Stimulated activated CD4-positive, alpha-beta T cell treated with anti-CD3 and anti-CD28 coated beads, Interleukin-4, amount 100 ng/mL, for 24 hours (primary cell): ENCODE results near the gene C22orf23.
"Not testable (repeated sequence)": the region's sequence is repeated elsewhere in the genome, so short reads cannot be mapped to it uniquely, and the experiment has no call there.

Source experiments
- DNase-seq: peaks from one replicate; pipeline ENCODE4 v3.0.0-alpha.2; 2020

C22orf23 gene

DNA sequence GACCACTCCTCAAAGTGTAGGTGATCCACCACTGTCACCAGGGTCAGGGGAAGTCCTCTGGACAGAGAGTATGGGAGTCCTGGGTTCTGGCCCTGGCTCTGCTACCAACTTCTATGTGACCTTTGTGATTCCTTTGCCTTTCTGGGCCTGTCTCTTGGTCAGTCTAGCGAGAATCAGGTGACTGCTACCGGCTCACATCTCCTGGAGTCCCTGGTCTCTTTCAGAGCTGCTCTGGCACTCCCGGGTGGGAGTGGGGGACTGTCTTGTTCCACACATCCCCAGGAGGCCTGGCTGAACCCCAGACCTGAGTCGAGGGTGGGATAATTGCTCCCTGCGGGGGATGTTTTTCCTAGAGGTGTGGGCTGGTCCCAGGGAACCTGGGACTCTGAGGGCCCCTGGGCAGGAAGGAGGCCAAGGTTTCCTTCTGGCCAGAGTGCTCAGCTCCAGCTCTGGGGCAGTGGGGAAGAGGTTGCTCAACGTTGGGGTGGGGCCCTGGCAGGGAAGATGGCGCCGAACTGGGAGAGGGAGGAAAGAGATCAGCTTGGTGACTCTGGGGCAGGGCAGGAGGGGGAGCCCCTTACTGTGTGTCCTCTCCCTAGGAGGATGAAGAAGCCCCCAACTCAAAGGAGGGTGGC, 28.9 kb upstream of the C22orf23 start:
- no peak for DNase-seq

DNA sequence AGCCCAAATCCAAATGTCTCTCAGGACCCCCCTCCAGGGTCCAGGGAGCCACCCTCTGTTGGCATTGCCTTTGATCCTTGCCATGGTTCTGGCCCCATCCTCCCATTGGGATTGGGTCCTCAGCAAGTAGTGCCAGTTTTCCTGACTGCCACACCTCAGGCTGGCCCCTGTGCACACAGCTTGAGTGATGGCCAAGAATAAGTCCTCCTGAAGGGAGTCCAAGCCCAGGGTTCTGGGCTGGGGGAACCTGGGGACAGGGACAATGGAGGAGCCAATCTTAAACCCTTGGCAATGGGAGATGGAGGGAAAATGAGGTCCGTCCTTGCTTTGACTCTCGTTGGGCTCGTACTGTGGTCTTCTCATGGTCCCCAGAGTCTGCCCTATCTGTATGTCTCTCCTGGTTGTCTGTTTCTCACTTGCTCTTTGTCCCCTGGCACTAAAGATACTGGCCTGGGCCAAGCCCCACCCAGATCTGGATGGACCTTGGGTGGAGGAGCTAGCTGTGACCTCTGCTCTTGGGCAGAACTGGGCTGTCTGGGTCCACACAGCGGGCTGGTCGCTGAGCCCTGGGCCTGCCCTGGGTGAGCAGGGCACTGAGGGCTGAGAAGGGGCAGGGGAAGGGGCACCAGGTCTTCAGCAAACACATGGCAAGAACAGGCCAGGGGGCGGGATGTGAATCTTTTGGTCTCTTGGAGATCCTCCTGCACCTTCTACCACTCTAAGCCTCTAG, 28.0 kb upstream of the C22orf23 start:
- DNase-seq = no peak

DNA sequence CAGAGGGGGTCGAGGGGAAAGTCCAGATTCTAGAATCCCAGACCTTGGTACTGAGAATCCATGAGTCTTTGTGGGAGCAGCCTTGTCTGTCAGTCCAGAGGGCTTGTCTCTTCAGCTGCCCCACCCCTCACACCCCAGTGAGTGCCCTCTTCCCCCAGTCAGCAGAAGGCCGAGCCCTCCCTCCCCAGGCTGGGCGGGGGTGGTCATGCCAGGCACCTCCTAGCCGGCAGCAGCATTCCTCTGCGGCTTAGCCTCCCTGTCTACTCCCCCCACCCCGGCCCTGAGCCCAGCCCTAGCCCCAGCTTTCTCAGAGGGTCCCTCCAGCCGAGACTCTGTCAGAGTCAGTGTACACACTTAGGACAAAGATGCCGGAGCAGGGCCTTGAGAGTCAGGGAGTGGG, 26.4 kb upstream of the C22orf23 start:
- DNase-seq = no peak

DNA sequence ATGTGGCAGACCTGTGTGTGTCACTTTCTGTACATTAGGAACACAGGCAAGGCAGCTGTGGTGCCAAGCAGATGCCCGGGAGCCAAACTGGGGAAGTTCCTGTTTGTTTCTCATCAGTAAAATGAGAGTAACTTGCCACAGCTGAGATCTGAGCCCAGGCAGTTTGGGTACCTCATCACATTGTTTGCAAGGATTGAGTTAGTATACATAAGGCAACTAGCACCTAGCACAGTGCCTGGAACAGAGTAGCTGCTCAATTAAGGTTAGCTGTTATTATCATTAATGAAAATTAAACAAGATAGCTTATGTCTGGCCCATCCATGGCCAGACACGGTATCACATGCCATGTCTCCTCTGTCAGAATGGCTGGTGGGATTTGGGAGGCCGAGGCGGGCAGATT, 23.1 kb upstream of the C22orf23 start:
- DNase-seq = no peak

DNA sequence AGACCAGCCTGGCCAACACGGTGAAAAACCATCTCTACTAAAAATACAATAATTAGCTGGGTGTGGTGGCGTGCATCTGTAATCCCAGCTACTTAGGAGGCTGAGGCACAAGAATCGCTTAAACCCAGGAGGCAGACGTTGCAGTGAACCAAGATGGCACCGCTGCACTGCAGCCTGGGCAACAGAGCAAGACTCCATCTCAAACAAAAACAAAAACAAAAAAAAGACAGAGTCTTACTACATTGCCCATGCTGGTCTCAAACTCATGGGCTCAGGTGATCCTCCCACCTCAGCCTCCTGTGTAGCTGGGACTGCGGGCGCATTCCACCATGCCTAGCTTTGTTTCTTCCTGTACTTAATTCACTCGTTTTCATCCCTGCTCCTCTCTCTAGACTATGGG, 22.6 kb upstream of the C22orf23 start:
- DNase-seq = not testable (repeated sequence)

DNA sequence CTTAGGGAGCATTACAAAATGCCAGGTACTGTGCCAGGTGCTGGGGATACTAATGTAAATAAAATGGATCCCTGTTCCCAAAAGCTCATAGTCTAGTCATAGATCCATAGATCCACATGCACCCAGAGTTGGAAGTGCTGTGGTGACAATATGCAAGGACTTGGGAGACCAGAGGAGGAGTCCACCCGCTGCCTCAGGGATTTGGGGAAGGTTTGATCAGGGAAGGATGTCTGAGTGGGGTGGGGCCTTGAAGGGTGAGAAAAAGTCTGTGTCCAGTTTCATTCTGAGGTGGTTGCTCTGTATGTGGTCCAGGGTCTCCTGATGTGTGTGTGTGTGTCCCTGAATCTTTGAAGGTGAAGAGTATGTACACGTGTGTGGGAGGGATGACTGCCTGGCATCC, 21.8 kb upstream of the C22orf23 start:
- DNase-seq = no peak

DNA sequence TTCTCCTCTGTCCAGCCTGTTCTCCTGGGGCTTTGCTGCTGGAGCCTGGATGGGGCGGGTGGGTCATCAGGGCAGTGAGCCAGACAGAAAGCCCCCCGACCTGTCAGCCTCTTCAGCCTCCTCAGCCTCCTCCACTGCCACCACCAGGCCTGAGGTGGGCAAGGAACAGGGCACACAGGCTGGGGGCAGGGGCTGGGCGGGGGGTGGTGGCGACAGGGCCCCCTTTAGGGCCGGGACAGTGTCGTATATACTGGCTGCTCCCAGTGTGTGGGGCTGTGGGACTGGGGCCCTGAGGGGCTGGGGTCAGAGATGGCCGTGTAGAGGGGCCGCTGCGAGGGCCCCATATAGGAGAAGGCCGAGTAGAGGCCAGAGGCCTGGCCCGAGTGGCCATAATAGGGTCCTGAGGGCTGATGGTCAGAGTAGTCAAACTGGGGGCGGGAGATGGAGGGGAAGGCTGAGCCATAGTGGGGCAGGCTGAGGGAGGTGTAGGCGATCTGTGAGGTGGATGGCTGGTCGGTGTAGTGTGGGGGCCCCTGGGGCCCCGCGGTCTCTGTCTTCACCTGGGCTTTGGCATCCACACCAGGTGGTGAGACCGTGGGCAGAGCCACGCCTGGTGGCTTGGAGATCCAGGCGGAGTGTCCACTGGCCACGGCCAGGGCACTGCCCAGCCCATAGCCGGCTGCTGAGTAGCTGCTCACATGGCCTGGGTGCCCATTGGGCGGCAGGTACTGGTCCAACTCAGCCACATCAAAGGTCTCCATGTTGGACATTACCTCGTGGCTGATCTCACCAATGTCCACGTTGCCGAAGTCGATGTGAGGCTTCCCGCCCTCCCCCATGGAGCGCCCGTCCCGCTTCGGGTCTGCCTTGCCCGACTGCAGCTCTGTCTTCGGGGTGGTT, 20.1 kb upstream of the C22orf23 start:
- DNase-seq = no peak

DNA sequence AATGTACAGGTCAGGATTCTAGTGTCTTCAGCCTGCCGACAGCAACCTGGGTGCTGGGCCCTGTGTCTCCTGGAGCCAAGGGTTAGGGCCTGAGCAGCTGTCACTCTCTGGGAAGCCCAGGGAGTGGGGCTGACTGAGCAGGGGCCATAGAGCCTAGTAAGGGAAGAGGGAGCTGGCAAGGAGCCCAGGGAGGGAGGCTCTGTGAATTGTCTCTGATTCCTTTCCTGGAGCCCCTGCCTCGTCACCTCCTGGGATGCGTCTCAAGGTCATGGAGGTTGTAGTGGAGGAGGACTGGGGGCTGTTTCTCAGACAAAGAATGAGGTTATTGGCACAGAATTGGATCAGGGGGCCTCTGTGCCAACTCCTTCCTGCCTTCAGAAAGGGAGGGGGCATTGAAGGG, 19.1 kb upstream of the C22orf23 start:
- DNase-seq = no peak

DNA sequence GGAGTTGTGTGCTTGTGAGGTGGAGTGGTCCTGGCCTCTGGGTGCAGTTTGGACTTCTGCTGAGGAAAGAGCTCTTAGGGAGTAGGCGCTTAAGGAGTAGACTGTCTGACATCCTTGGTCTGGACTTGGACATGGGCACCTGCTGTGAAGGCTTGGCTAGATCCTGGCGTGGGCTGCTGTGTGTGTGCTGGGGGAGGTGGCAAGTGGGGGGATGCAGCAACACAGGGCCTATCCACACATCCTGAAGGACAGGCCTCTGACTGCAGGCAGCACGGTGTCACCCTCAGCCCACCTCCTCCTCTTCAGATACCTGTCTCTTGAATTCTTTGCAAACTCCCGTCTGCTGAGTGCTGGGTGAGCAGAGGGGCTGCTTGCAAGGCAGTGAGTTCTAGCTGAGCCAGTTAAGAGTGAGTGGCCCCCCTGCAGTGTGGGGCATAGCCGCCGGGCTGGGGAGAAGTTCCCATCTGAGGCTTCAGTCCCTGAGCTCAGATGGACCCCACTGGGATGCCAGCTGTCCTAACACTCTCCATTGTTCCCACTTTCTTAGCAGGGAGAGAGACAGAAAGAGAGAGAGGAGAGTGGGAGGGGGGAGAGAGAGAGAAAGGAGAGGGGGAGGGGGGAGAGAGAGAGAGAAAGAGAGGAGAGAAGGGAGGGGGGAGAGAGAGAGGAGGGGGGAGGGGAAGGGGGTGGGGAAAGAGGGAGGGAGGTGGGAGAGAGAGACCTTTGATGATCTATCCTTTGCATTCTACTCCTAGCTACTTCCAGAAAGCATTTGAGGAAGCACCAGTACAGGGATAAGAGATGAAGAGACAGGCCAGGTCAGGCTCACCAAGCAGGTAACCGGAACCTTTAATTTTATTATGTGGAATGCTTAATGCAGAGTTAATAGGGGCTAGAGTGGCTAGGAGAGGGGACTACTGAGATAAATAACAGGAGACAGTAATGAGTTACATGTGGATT, 18.4 kb upstream of the C22orf23 start:
- no peak for DNase-seq

DNA sequence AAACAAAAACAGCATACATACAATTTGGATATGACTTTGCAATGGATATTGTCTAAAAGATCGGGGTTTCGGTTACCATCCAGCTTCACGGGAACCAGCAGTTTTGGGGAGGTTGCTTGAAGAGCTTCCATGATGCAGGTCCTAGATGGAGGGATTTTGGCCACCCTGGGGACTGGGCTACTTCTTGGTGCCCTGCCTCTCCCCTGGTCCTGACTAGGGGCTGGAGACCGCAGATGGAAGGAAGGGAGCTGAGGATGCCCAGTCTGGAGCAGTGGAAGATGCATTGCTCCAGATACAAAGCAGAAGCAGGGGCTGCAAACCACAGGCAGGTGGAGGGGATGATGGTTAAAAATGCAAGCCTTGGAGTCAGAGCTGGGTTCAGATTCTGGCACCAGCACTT, 17.5 kb upstream of the C22orf23 start:
- DNase-seq = no peak

DNA sequence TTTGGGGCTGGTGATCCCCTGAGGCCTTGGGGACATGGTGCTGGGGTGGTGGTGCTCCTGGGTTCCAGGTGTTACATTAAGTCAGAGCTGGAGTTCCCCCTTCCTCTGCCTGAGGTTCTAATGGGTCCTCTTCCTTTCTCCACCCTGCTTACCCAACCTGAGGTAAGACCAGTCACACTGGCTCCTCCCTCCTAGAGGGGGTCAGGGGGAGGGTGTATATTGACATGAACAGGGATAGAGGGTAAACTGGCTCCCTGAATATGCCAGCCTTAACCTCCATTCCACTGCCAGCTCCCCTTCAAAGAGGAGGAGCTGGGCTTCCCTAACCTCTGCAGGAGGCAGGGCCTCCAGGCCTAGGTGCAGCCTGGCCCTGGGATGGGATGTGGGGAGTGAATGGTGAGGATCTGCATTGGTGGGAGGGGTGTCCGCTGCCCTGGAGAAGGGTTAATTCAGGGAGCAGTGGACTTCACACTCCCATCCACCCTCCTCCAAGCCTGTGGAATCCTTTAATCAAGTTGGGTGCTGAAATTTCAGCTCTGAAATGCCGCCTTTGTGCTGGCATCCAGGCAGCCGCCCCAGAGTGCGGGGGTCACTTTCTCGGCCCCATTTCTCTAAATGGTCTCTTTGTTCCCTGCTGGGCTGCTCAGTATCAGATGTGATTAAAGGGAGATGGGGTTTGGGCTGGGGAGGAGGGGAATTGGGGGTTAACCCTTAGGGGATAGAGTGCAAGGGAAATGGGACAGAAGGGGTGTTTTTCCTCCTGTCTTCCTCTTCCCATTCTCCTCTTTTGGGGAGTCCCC, 15.3 kb upstream of the C22orf23 start:
- no peak for DNase-seq

DNA sequence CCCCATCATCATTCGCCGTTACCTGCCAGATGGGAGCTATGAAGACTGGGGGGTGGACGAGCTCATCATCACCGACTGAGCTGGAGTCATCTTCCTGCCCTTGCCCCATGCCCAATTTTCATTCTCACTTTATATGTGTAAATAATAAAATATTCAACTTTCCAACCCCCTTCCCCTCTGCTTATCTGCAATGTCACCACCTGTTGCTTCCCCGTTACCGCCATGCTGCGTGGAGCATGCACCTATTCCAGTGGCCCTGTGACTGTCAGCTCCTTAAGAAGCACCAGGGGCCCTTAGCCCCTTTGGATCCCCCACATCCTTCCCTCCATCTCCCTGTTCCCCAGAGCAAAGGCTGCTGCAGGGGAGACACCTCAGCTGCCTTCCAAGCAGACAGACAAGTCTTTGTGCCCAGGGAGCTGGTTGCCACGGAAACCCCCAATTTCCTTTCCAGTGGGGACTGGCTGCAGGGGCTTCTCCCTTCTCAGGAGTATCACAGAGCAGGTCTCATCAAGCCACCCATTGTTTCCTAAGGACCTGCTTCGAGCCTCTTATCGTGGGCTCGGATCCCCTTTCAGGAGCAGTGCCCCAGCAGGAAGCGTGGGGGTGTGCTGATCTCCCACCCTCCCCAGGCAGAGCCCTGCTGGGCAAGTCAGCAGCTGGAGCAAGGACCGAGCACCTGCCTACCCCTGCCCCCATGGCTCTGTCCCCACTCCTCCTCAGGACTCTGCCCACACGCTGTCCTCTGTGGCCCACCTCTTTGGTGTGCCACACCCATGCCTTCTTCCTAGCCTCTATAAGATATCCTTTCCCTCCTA, 14.4 kb upstream of the C22orf23 start:
- DNase-seq = no peak

DNA sequence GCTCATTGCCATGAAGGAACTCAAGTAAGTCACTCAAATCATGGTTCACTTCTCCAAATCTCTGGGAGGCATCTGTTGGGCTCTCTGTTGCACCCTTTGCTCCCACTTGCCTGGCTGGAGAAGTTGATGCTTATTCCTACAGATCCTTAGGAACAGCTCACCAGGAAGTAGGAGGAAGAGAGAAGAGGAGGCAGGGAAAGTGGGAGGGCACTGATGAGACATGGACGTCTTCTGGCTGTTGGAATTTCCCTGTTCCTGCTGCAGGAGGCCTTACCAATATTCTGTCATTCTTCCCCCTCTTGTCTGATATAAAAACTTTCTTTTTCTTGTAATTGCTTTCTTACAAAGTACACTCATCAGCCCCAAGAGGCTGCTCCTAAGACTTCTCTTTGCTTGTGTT, 13.7 kb upstream of the C22orf23 start:
- no peak for DNase-seq

DNA sequence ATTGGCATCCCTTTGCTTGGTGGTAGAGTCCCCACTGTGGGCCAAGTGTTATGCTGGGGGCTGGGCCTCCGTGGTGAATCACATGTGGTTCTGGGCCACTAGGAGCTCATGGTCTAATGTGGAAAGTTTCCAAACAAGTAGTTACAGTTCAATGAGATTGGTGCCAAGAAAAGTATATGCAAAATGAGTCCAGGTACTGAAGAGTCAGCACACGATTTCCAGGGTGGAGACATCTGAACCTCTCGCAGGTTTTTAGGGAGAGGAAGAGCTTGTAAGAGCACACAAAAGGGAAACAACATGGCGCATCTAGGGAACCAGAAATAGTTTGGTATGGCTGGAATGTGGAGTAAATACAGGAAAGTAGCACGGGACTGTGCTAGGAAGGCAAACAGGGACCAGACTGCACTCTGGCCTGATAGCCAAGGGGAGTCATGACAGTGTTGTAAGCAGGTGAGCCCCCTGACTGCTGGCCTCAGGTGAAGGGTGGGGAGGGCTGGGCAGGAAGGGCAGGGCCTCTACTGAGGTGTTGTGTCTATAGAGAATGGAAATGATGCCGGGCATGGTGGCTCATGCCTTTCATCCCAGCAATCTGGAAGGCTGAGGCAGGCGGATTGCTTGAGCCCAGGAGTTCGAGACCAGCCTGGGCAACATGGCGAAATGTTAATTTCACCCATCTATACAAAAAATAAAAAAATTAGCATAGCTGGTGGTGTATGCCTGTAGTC, 12.7 kb upstream of the C22orf23 start:
- no peak for DNase-seq

DNA sequence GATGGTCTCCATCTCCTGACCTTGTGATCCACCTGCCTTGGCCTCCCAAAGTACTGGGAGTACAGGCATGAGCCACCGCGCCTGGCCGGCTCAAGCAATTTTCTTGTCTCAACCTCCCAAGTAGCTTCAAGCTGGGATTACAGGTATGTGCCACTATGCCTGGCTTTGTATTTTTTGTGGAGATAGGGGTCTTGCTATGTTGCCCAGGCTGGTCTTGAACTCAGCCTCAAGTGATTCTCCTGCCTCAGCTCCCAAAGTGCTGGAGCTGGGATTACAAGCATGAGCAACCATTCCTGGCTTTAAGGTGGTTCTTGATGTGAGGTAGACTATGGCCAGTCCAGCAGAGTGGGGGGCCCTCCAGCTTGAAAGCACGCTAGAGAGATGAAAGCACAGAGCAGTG, 7.7 kb upstream of the C22orf23 start:
- no peak for DNase-seq

DNA sequence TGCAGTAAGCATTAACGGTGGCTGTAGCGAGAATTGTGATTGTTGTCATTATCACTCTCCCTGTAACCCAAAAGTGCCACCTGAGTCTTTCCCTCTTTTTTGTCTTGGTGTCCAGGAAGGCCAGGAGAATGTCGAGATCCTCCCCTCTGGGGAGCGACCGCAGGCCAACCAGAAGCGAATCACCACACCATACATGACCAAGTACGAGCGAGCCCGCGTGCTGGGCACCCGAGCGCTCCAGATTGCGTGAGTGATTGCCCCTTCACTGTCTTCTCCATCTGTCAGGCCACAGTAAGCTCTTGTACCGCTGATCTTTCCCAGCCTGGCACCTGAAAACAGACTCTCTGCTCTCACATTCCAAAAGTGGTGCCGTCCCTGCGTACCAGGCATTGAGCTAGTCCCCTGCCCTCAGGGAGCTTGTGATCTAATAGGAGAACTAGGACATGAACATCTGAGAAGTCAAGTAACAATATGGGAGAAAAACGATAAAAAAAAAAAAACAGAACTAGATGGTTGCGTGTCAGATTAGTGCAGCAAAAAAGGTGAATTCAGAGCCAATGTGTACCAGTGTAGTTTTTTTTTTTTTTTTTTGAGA, 5.9 kb upstream of the C22orf23 start:
- no peak for DNase-seq

DNA sequence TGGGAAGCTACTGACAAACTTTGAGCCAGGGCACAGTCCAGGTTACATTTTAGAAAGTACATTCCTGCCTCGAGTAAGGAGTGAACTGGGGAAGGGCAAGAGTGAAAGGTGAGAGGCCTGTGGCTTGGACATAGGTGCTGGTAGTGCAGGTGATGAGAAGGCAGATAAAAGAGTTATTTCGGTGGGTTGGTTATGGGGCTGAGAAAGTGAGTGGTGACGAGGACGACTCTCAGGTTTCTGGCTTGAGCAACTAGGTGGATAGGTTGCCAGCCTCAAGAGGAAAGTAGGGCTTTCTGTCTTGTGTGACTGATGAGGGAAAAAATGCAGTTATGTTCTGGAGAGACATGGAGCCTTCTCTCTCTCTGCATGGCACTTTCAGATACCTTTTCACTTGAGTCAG, 3.8 kb upstream of the C22orf23 start:
- no peak for DNase-seq

DNA sequence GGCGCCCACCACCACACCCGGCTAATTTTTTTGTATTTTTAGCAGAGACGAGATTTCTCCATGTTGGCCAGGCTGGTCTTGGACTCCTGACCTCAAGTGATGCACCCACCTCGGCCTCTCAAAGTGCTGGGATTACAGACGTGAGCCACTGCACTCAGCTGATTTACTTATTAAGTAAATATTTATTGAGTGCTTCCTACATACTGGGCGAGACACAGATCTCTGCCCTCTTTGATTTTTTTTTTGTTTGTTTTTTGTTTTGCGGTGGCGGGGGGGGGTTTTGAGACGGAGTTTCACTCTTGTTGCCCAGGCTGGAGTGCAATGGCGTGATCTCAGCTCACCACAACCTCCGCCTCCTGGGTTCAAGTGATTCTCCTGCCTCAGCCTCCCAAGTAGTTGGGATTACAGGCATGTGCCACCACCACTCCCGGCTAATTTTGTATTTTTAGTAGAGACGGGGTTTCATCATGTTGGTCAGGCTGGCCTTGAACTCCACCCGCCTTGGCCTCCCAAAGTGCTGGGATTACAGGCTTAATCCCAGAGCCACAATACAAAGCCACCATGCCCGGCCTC, 2.5 kb upstream of the C22orf23 start:
- DNase-seq = not testable (repeated sequence)

DNA sequence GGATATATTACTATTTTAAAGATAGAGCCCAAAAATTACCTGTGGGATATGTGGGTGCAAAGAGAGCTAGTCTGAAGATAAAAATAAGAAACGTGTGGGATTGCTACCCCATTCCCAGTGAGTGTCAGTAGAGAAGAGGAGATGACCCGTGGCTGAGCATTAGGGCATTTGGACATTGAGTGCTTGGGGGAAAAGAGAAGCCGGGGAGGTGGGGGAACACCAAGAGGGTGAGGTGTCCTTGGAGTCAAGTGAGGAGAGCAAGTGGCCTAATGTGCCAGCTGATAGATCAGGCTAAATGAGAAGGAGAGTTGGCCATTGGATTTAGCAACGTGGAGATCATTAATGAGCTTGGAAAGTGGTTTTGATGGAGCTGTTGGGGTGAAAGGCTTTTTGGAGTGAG, 1.3 kb upstream of the C22orf23 start:
- DNase-seq = no peak
